IPS DF 6.9 (cell line): ENCODE data around the gene DRAP1.
A peak's percentile ranks its signal among the peaks of the same experiment; 100 is the strongest.

Experiments used
- DNase-seq: peaks from one replicate; pipeline ENCODE4 v3.0.0-alpha.2; 2013; ENCODE audit warnings: low read depth, low spot score
- H3K27ac ChIP-seq: one replicate; pipeline ENCODE4 v1.5.1; 2013; ENCODE audit warnings: low read length, control low read depth
- H3K27me3 ChIP-seq: 2 replicates; pipeline ENCODE4 v1.6.1; 2013; ENCODE audit warnings: mild to moderate bottlenecking, low read length; ENCODE audit not compliant: control insufficient read depth, insufficient read depth
- H3K36me3 ChIP-seq: 2 replicates; pipeline ENCODE4 v1.6.1; 2013; ENCODE audit warnings: low read length; ENCODE audit not compliant: control insufficient read depth, insufficient read depth
- H3K4me1 ChIP-seq: 2 replicates; pipeline ENCODE4 v1.6.1; 2013; ENCODE audit warnings: low read length; ENCODE audit not compliant: control insufficient read depth, insufficient read depth
- H3K4me3 ChIP-seq: 2 replicates; pipeline ENCODE4 v1.5.1; 2013; ENCODE audit warnings: mild to moderate bottlenecking, low read length
- H3K9me3 ChIP-seq: 2 replicates; pipeline ENCODE4 v1.6.1; 2013; ENCODE audit warnings: low read length, inconsistent platforms; ENCODE audit not compliant: control insufficient read depth, insufficient read depth
- WGBS: extraction: QIAGEN DNeasy Blood & Tissue Kit; methylation state at CpG from one replicate; pipeline ENCODE4 v1.1.7; 2013; ENCODE audit warnings: mixed read lengths, missing lambda C conversion rate; ENCODE audit not compliant: insufficient read length, insufficient coverage; 5-methylcytosine and 5-hydroxymethylcytosine counted together

Gene DRAP1

GRCh38 chr11:65880844-65881421 is 38.3 kb upstream of the DRAP1 start:
- Histone ChIP-seq H3K27me3 (no peaks in the 10 kb centered on the region), H3K4me1 (peaks cover 3% of the 10 kb centered on the region; the same call in 1 of the 2 replicates), H3K9me3 (no peaks in the 10 kb centered on the region), H3K27ac (no peak overlapping the region), H3K4me3 (no peak overlapping the region), H3K36me3 (peaks cover 24% of the 10 kb centered on the region)
- no peak for DNase-seq
- WGBS, result no CpG with 5 or more reads among the region's 7 CpGs

GRCh38 chr11:65882120-65883057 is 36.8 kb upstream of the DRAP1 start:
- WGBS, result no CpG with 5 or more reads among the region's 30 CpGs
- H3K27me3 ChIP-seq, result no peaks in the 10 kb centered on the region
- H3K4me1 ChIP-seq, result peaks cover 4% of the 10 kb centered on the region
- peaks cover 24% of the 10 kb centered on the region for H3K36me3 ChIP-seq
- no peak overlapping the region for H3K27ac ChIP-seq
- H3K9me3 ChIP-seq, result no peaks in the 10 kb centered on the region
- H3K4me3 ChIP-seq, result no peak overlapping the region
- no peak for DNase-seq

- H3K27me3 ChIP-seq, result no peaks in the 10 kb centered on the region
- no peak overlapping the region for H3K4me3 ChIP-seq
- H3K4me1 ChIP-seq, result peaks cover 6% of the 10 kb centered on the region
- WGBS, result no CpG with 5 or more reads among the region's 13 CpGs
- DNase-seq, result no peak
- no peak overlapping the region for H3K27ac ChIP-seq
- no peaks in the 10 kb centered on the region for H3K9me3 ChIP-seq
- peaks cover 24% of the 10 kb centered on the region for H3K36me3 ChIP-seq
Measured at GRCh38 chr11:65883058-65883761, 36.0 kb upstream of the DRAP1 start.

- H3K27ac ChIP-seq, result no peak overlapping the region
- H3K4me1 ChIP-seq, result peaks cover 6% of the 10 kb centered on the region
- DNase-seq, result no peak
- peaks cover 24% of the 10 kb centered on the region for H3K36me3 ChIP-seq
- no peaks in the 10 kb centered on the region for H3K27me3 ChIP-seq
- no CpG with 5 or more reads among the region's 28 CpGs for WGBS
- no peak overlapping the region for H3K4me3 ChIP-seq
- no peaks in the 10 kb centered on the region for H3K9me3 ChIP-seq
Measured at GRCh38 chr11:65883786-65884715, 35.2 kb upstream of the DRAP1 start.

GRCh38 chr11:65884716-65885092 is 34.5 kb upstream of the DRAP1 start:
- no peak for DNase-seq
- no peak overlapping the region for H3K27ac ChIP-seq
- H3K27me3 ChIP-seq, result peaks cover 1% of the 10 kb centered on the region; the same call in 1 of the 2 replicates
- peaks cover 6% of the 10 kb centered on the region for H3K4me1 ChIP-seq
- H3K36me3 ChIP-seq, result peaks cover 24% of the 10 kb centered on the region
- H3K9me3 ChIP-seq, result no peaks in the 10 kb centered on the region
- no CpG with 5 or more reads among the region's 9 CpGs for WGBS
- no peak overlapping the region for H3K4me3 ChIP-seq

GRCh38 chr11:65885231-65885630 is 34.0 kb upstream of the DRAP1 start:
- peaks cover 8% of the 10 kb centered on the region for H3K4me1 ChIP-seq
- no CpG with 5 or more reads among the region's 7 CpGs for WGBS

GRCh38 chr11:65885808-65886536 is 33.3 kb upstream of the DRAP1 start:
- Histone ChIP-seq H3K4me1 (peaks cover 8% of the 10 kb centered on the region), H3K9me3 (no peaks in the 10 kb centered on the region), H3K4me3 (no peak overlapping the region), H3K36me3 (peaks cover 24% of the 10 kb centered on the region), H3K27ac (no peak overlapping the region), H3K27me3 (peaks cover 5% of the 10 kb centered on the region; the same call in 1 of the 2 replicates)
- no CpG with 5 or more reads among the region's 12 CpGs for WGBS
- DNase-seq, result no peak

More at GRCh38 chr11:65885231-65885630, 34.0 kb upstream of the DRAP1 start:
- Histone ChIP-seq H3K4me3 (no peak overlapping the region), H3K9me3 (no peaks in the 10 kb centered on the region), H3K27me3 (peaks cover 5% of the 10 kb centered on the region; the same call in 1 of the 2 replicates), H3K27ac (no peak overlapping the region), H3K36me3 (peaks cover 24% of the 10 kb centered on the region)
- DNase-seq, result no peak

- no CpG with 5 or more reads among the region's 14 CpGs for WGBS
- H3K9me3 ChIP-seq, result no peaks in the 10 kb centered on the region
- peak overlapping the region; percentile 77; the same call in 1 of the 2 replicates for H3K4me3 ChIP-seq
- H3K27ac ChIP-seq, result no peak overlapping the region
- H3K27me3 ChIP-seq, result peaks cover 5% of the 10 kb centered on the region; the same call in 1 of the 2 replicates
- DNase-seq, result no peak
- H3K36me3 ChIP-seq, result peaks cover 24% of the 10 kb centered on the region
- H3K4me1 ChIP-seq, result peaks cover 10% of the 10 kb centered on the region
Measured at GRCh38 chr11:65886826-65887722, 32.2 kb upstream of the DRAP1 start.
